Activated CD4-positive, alpha-beta T cell treated with anti-CD3 and anti-CD28 coated beads, Interleukin-2, amount 50 U/mL, for 48 hours (primary cell): ENCODE results near the gene RAB1B.
"Not testable (repeated sequence)": the region's sequence is repeated elsewhere in the genome, so short reads cannot be mapped to it uniquely, and the experiment has no call there.

Experiments used
- DNase-seq, 2 experiments: peaks; one replicate each; pipeline ENCODE4 v3.0.0-alpha.2; 2020

The RAB1B gene

DNA sequence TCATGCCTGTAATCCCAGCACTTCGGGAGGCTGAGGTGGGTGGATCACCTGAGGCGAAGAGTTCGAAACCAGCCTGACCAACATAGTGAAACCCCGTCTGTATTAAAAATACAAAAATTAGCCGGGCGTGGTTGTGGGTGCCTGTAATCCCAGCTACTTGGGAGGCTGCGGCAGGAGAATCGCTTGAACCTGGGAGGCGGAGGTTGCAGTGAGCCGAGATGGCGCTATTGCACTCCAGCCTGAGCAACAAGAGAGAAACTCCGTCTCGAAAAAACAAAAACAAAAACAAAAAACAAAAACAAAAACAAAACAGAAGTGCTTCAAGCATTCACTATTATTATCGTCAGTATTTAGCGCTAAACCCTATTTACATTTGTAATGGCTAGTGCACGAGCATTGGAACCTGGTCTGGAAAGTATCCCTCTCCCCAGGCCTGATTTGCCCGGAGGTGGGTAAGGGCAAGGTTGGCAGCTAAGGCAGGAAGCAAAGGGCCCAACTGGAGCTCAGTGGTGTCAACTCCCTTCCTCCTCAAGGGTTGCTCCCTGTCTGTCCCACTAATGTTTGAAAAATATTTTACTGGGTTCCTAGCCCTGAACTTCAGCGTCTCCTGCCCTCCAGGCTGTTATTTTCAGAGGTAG lies 42.5 kb downstream of the RAB1B start:
- DNase-seq, result not testable (repeated sequence)

- DNase-seq, result no peak
Observed at GRCh38 chr11:66311470-66311964, 43.1 kb downstream of the RAB1B start.

GRCh38 chr11:66311965-66312548 lies 43.6 kb downstream of the RAB1B start:
- DNase-seq, result peak; percentile 85 to 88

DNA sequence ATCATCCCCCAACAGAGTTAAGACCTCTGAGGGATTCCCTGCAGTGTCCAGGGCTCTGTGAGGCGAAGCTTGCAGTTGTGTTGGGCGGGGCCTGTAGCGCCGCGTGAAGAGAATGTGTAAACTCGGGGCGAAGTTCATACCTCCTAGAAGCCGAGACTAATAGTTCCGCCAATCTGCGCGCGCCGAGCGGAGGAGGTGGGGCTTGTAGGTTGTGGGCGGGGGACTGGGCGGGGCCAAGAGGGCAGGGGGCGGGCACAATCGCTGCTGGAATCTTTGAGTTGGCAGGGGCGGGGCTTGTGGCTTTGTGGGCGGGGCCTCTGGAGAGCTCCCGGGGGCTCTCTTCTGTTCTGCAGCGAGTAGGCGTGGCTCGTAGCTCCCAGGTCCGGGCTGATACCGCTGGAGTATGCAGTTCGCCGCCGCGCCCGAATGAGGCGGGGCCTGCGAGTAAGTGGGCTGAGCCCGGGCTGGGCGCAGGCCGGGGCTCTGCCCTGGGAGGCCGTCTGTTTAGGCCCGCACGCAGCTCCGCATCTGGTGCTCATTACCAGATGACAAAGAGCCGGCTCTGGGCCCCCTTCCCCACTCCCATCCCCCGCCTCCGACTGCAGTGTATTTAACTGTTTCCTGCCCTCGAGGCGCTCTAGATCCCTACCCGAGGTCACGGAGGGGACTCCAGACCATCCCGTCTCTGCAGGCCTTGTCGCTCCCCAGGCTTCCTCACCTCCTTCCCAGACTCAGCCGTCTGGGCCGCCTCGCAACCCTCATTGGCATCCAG lies 44.3 kb downstream of the RAB1B start:
- DNase-seq, result peak; percentile 92 to 93

- DNase-seq, result no peak
Observed at GRCh38 chr11:66313321-66314185, 45.1 kb downstream of the RAB1B start.

DNA sequence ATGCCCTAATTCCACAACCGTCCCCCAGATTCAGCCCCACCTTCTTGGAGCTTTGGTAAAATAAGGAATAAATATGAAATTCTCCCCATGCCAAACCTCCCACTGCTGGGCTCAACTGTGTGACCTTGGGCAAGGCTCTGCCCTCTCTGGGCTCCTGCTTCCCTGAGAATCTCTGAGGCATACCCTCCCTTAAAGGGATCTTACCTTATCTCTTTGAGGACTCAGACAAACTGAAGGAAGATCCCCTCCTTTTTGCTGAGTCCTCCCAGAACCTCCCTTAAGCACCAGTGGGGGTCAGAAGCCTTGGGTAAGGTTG lies 45.7 kb downstream of the RAB1B start:
- DNase-seq, result no peak

- no peak for DNase-seq
Observed at GRCh38 chr11:66314561-66315497, 46.4 kb downstream of the RAB1B start.

GRCh38 chr11:66315498-66315885 lies 47.1 kb downstream of the RAB1B start:
- DNase-seq, result no peak

GRCh38 chr11:66315921-66316811 lies 47.7 kb downstream of the RAB1B start:
- no peak for DNase-seq

GRCh38 chr11:66316849-66317251 lies 48.4 kb downstream of the RAB1B start, which contains the start of gene CD248:
Gene CD248 (minus strand): TSS chr11:66317044. CDS start chr11:66317027, 17 bp downstream.
- no peak for DNase-seq

GRCh38 chr11:66317322-66317722 lies 48.9 kb downstream of the RAB1B start:
- no peak for DNase-seq

- no peak for DNase-seq
Observed at GRCh38 chr11:66317723-66318599, 49.5 kb downstream of the RAB1B start.

DNA sequence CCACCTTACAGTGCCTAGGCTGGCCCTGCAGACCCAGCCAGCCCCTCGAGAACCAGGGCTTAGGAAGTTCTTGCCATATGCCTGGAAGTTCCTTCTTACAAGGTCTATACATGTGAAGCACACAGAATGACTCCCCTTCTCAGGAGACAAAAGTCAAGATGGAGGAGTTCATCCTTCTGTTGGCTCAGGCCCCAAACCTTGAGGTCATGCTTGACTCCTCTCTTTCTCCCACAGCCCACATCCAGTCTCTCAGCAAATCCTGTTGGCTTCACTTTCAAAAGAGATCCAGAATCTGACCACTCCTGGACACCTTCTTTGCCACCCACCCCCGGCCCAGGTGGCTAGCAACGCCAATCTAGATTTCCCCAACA lies 50.1 kb downstream of the RAB1B start:
- DNase-seq, result no peak

GRCh38 chr11:66320289-66320688 lies 51.9 kb downstream of the RAB1B start:
- DNase-seq, result not testable (repeated sequence)

DNA sequence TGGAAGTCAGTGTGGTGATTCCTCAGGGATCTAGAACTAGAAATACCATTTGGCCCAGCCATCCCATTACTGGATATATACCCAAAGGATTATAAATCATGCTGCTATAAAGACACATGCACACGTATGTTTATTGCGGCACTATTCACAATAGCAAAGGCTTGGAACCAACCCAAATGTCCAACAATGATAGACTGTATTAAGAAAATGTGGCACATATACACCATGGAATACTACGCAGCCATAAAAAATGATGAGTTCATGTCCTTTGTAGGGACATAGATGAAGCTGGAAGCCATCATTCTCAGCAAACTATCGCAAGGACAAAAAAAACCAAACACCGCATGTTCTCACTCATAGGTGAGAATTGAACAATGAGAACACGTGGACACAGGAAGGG lies 52.3 kb downstream of the RAB1B start:
- DNase-seq, result not testable (repeated sequence)

DNA sequence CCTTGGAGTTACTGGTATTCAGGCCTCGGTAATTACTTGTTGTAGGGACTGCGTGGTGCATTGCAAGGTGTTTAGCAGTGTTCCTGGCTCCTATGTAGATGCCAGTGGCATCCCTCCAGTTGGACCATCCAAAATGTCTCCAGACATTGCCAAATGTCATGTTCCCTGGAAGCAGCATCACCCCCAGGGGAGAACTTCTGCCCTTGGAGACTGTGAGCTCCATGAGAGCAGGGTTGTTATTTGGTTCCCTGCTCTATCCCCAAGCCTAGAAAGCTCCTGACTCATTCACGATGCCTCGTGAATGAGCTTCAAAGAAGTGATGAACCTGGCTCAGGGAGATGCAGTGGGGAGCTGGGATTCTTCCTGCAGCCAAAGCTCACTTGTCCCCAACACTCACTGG lies 53.2 kb downstream of the RAB1B start:
- no peak for DNase-seq

DNA sequence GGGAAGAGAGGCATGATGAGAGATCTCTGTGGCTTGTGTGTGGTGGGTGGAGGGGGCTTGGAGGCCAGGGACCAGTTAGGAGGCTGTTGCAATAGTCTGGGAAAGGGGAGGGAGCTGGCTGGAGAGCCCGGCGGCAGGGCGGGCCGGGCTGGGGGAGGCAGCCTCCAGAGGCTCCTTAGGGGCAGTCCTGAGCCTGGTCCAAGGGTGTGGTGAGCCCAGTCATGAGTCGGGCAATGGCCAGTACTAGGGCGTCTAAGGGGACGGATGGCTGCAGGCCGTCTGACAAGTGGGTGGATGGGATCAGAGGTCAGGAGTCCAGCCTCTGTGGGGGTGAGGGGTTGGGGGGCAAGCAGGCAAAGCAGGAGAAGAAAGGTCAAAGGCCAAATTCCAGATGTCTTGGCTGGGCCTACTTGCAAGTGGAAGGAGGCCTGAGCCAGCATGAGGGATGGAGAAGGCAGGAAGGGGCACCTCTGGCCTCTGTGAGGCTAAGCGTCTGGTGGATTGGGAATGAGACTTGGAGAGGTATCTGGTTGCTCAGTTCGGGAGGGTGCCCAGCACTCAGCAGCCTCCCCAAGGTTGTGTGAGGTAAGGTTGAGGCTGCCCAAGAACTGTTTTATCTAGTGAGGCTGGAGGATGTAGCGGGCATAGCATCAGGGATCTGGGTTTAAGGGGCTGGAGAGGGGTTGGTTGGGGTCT lies 54.4 kb downstream of the RAB1B start:
- no peak for DNase-seq

- no peak for DNase-seq
Observed at GRCh38 chr11:66323684-66324083, 55.2 kb downstream of the RAB1B start.

- DNase-seq, result no peak
Observed at GRCh38 chr11:66324664-66325063, 56.2 kb downstream of the RAB1B start.
